ENCODE measurements around the gene TRA2B.

GRCh38 chr3:185916042-185916833 is 21.6 kb downstream of the TRA2B start:
- TF ChIP-seq CTCF (IDR thresholded peaks at IDR 0.05): no peak
- TF ChIP-seq POLR2A (IDR thresholded peaks at IDR 0.05): no peak
